Measurements from ENCODE around the gene GOT2. TPM values are rescaled to one million over a fixed set of nuclear protein-coding genes. Genes with fewer than 3 reads are reported as not detected.

GOT2 gene
- polyA plus RNA-seq, 6 donors from 2014 or later: 39.5 to 53.5 (median 47.3) TPM

- Mint-ChIP-seq H3K36me3 (no peaks in the 10 kb centered on the region), H3K4me1 (no peaks in the 10 kb centered on the region), H3K27ac (no peak overlapping the region), H3K9me3 (no peaks in the 10 kb centered on the region), H3K27me3 (peaks cover 0 to 7% (median 7%) of the 10 kb centered on the region in 3 donors), H3K4me3 (no peak overlapping the region)
- DNase-seq (no peak), ATAC-seq (ENCODE audit: low read depth in 2 of 2) (no peak)
Measured at GRCh38 chr16:58658796-58659211, 75.3 kb downstream of the GOT2 start.

Other genes with a start within 250 kb of the GOT2 start
- under 1 TPM in 3 of 6 donors, not detected in 3; 0.17 to 0.79 (median 0.27) TPM for gene NDRG4, start 234.2 kb downstream of the GOT2 start, polyA plus RNA-seq (ENCODE audit: low read depth in 6 of 6)
- 1 to 10 TPM; 1.3 to 9.6 (median 7.6) TPM for gene SETD6, start 218.8 kb downstream of the GOT2 start, polyA plus RNA-seq (ENCODE audit: low read depth in 6 of 6)
- gene CNOT1, start 104.5 kb downstream of the GOT2 start, polyA plus RNA-seq (ENCODE audit: low read depth in 6 of 6): 100 to 1,000 TPM in 4 of 6 donors, 10 to 100 TPM in 2; 79.4 to 161 (median 108) TPM
- 1 to 10 TPM; 2.5 to 7.0 (median 3.6) TPM for gene SLC38A7, start 49.5 kb downstream of the GOT2 start, polyA plus RNA-seq (ENCODE audit: low read depth in 6 of 6)

Measured in naive B cell (primary cell).